ENCODE data around the gene RNASEH2A. TPM values are rescaled to one million over a fixed set of nuclear protein-coding genes. Genes with fewer than 3 reads are reported as not detected.

The RNASEH2A gene
- total and polyA plus RNA-seq, 2 of the 4 experiments (the other 2 are of a cell fraction): 34.9 to 44.6 TPM

DNA sequence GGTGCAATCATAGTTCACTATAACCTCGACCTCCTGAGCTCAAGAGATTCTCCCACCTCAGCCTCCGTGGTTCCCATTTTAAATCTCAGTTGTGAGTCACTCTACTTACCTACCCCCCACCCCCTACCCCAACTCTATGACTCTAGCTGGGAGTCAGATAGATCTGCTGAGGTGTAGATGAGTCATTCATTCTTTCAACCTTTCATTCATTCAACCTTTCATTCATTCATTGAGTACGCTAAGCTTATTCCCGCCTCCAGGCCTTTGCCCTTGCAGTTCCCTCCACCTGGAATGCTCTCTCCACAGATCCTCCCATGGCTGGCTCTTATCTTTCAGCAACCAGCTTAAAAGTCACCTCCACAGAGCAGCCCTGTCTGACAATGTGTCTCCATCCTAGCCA, 30.8 kb downstream of the RNASEH2A start:
- Histone ChIP-seq H2BK20ac (ENCODE audit: low read depth, low read length) (no peak overlapping the region), H2BK15ac (ENCODE audit: low read depth, low read length) (no peak overlapping the region), H2BK5ac (ENCODE audit: low read depth, low read length, poor library complexity, severe bottlenecking) (no peak overlapping the region), H3K9me3 (ENCODE audit: control insufficient read depth, insufficient read depth, low read length) (no peaks in the 10 kb centered on the region; the same call in 1 of the 2 replicates), H2AK9ac (replicated peaks; ENCODE audit: low read depth, low read length, poor library complexity) (no peak overlapping the region), H4K20me1 (ENCODE audit: insufficient read depth, low read length) (peaks cover 18% of the 10 kb centered on the region), H2AK5ac (ENCODE audit: low read depth, low read length) (no peak overlapping the region), H4K91ac (ENCODE audit: insufficient read depth, low read depth, low read length) (no peak overlapping the region), H3K9ac (ENCODE audit: low read depth, low read length) (no peak overlapping the region), H3K27ac (ENCODE audit: insufficient read depth, low read length) (no peak overlapping the region), H3K4me1 (ENCODE audit: control insufficient read depth, insufficient read depth, low read length) (peaks cover 4% of the 10 kb centered on the region; the same call in 1 of the 2 replicates), H2BK120ac (ENCODE audit: low read depth, low read length) (no peak overlapping the region), H3K18ac (ENCODE audit: low read depth, low read length) (no peak overlapping the region), H2AFZ (replicated peaks; ENCODE audit: low read length, poor library complexity) (no peak overlapping the region), H3K23ac (ENCODE audit: low read depth, low read length) (no peak overlapping the region), H4K5ac (ENCODE audit: low read depth, low read length) (no peak overlapping the region), H3K56ac (ENCODE audit: extremely low read depth, insufficient read depth, low read length) (no peak overlapping the region), H3K14ac (replicated peaks; ENCODE audit: low read depth, low read length) (no peak overlapping the region), H3K79me1 (ENCODE audit: low read depth in 1 of 2, low read length in 2 of 2) (no peaks in the 10 kb centered on the region), H3K4ac (ENCODE audit: low read depth, low read length) (no peak overlapping the region), H3K9me1 (ENCODE audit: insufficient read depth, low read length) (peaks cover 8% of the 10 kb centered on the region; the same call in 1 of the 2 replicates), H3K4me2 (ENCODE audit: low read depth, low read length) (no peak overlapping the region), H4K8ac (ENCODE audit: low read depth in 2 of 2, low read length in 2 of 2) (no peak overlapping the region), H3K27me3 (ENCODE audit: control insufficient read depth, insufficient read depth, low read length) (peaks cover 70% of the 10 kb centered on the region), H3K36me3 (ENCODE audit: control insufficient read depth, insufficient read depth, low read length) (no peaks in the 10 kb centered on the region), H3K4me3 (ENCODE audit: insufficient read depth, low read depth, low read length) (no peak overlapping the region)
- BruUV-seq (replicated peaks): no TSS peak
- ATAC-seq (ENCODE audit: low read depth): no peak
- ChIA-PET POLR2A (ENCODE audit: unreplicated experiment) (no interaction called here), CTCF (interaction anchor here (0.6 to 1.3 kb wide), 3 partner anchors 10 to 40 kb away, joined by 3 to 6 read pairs (median 5); no protein-coding TSS in a partner anchor)
- TF ChIP-seq MAFK (IDR thresholded peaks at IDR 0.05; ENCODE audit: low read depth, low read length) (no peak), BHLHE40 (IDR thresholded peaks at IDR 0.05; ENCODE audit: low read depth, low read length) (no peak), NFE2L2 (IDR thresholded peaks at IDR 0.05; ENCODE audit: low read depth, low read length) (no peak), RCOR1 (IDR thresholded peaks at IDR 0.05; ENCODE audit: insufficient replicate concordance, low read length) (no peak), CHD1 (IDR thresholded peaks at IDR 0.05; ENCODE audit: low read depth, low read length) (no peak)
- no peak for DNase-seq
- in situ Hi-C loops (cut with MboI; ENCODE audit: low sequenced_read_pairs) (loop anchor here (5.0 kb wide), 1 partner anchor 65 kb away; no protein-coding TSS in a partner anchor), dilution Hi-C loops (cut with HindIII; ENCODE audit: low sequenced_read_pairs, unreplicated experiment) (no loop called here), intact Hi-C loops (cut with micrococcal nuclease) (no loop called here)
- WGBS, 2 experiments (ENCODE audit: extremely low coverage in 2 of 2, insufficient read length in 1 of 2): 80% methylated on average over 2 of the region's 4 CpGs; no CpG with 5 or more reads in 1 of the 2 experiments
